UCSD-AML1 (cell line): Measurements from ENCODE around the gene TNFSF18.

Experiments used
- DNase-seq: peaks from one replicate; lab custom pipeline; 2025; ENCODE audit not compliant: unreplicated experiment; lab: John Stamatoyannopoulos, UW

Gene TNFSF18

GRCh38 chr1:173039626-173040025 lies 11.1 kb downstream of the TNFSF18 start:
- DNase-seq, result no peak

GRCh38 chr1:173038875-173039554 lies 11.7 kb downstream of the TNFSF18 start:
- no peak for DNase-seq

DNA sequence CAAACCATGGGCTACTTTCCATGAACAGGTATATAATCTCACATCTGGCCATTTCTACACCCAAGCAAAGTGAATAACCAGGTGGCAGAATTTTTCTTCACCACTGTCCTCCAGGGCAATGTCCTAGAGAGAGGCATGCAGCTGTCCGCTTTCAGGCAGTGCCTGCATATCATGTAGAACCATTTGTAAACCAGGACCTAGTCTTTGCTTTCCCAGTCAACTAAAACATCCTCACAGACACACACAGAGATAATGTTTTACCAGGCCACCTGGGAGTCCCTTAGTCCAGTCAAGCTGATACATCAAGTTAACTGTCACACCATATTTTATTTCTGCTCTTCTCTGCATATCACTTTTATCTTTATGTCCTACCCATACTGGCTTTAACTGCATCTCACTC lies 26.2 kb downstream of the TNFSF18 start:
- no peak for DNase-seq

- no peak for DNase-seq
Measured at GRCh38 chr1:173023343-173023742, 27.4 kb downstream of the TNFSF18 start.

DNA sequence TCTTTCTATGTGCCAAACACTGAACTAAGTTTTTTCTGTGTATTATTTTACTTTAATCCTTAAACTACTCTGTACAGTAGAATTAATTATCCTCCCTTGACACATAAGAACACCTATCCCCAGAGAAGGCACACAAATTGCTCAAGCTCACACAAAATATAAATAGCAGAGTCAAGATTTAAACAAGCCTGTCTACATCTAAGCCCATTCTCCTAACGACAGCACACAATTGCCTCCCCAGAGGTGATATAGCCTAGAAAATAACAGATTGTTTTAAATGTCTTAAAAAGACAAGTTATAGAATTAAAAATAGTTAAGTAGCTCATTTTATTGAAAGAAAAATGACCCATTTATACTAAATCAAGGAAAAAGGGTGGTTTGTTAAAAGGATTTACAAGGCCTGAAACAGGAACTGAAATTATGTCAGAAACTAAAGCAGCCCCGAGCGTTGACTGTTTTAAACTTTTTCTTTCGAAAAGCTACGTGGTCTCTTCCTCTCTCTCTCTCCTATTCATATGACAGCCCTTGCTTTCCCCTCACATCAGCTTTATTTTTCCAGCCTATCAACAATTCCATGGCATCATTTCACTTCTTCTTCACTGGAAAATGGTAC lies 30.5 kb downstream of the TNFSF18 start:
- DNase-seq, result no peak

DNA sequence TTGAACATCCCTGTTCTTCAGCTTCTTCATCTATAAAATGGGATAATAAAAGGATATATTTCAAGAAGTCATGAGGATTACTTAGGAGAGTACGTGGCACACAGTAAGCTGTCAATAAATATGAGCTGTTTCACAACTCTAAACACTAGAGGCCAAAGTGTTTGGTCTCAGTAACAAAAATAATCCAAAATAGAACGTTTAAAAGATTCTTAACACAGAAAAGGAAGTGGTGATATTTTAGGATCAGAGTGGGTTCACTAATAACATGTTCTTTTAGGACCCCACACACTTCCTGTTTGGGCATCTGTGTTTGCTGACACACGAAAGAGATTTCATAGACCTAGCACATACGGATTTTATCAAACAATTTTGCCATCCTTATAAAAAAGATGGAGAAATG lies 32.9 kb downstream of the TNFSF18 start:
- DNase-seq, result no peak

DNA sequence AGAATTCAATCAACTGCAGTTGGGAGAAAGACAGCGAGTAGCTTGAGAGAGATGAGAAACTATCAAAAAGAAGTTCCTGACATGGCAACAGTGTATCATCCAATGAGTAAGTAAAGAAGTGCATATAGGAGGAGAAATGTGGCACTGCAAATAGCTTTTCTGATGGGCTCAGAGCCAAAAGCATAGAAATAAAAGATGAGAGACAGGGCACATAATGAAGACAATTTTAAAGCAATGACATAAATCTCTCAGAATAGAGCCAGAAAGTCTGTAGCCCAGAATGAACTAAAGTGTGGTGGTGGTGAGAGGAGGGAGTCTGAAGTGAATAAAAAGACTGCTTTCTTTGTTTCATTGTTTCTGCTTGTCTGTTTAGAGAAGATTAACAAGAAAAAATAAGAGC lies 34.3 kb downstream of the TNFSF18 start:
- no peak for DNase-seq

DNA sequence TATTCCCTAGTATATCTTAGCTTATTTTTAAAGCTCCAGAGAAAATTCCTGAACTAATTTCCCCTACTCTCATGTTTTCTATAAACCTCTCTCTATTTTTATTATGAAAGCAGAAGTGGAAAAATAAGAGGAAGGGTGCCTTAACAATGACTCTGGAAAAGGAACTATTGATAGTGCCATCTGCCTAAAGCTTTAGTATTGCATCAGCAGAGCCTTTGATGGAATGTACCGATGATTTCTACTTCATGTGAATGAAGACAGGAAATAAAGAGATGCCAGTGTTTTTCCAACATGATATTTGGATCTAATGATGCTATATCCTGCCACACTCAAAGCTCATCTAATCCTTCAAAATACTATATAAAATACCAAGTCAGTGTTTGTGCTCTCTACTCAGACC lies 35.1 kb downstream of the TNFSF18 start:
- DNase-seq, result no peak

GRCh38 chr1:173014160-173014559 lies 36.6 kb downstream of the TNFSF18 start:
- no peak for DNase-seq

GRCh38 chr1:173012126-173012525 lies 38.6 kb downstream of the TNFSF18 start:
- DNase-seq, result no peak

DNA sequence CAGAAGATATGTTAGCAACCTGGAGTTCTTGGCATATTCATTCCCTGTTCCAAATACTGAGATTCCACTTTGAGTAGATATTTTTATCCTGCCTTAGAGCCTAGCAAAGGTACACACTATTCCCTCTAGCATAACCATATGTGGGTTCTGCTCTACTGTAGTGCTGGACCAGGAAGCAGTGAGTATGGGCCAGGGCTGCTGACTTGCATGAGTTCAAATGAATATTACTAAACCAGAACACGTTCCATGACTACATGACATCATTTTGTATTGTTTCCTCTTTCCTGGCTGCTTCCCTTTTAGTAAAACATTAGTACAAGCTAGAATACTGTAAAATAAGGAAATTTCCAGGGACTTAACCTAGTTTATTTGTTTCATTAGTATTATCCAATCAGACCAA lies 41.1 kb downstream of the TNFSF18 start:
- DNase-seq, result no peak

GRCh38 chr1:173005196-173005864 lies 45.4 kb downstream of the TNFSF18 start:
- no peak for DNase-seq

GRCh38 chr1:173002891-173003838 lies 47.6 kb downstream of the TNFSF18 start:
- DNase-seq, result no peak

DNA sequence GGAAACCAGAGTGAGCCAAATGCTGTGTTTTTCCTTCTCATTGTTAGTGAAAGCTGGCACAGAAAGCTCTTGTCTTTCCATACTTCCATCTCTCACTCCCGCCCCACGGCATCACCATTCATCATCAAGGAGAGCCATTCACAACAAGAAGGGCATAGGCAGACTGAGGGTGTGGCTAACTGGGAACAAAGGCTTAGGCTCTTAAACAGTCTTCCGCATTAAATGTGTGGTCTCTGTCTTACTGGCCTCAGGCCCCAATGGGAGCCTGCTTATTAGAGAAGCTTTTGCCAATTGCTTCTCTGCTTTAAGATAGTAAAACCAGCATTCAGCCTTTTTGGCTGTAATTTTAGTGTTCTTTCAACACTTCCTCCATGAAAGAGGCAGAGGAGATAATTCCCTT lies 51.4 kb downstream of the TNFSF18 start:
- no peak for DNase-seq

DNA sequence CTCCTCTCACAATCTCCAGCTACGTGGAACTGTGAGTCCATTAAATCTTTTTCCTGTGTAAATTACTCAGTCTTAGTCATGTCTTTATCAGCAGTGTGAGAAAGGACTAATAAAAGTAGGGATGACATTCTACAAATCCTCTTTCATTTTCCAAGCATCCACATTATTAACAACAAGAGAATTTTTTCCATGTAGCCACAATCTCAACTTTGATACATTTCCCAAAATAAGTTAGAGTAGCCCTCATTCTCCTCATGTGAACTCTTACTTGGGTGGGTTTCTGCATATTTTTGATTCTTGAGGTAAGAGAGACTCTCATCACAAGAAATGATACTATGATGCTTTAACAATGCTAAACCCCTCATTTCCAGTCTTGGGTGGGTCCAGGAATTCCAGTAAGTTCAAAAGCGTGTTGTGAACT lies 52.8 kb downstream of the TNFSF18 start:
- DNase-seq, result no peak

- DNase-seq, result no peak
Measured at GRCh38 chr1:172993640-172994039, 57.1 kb downstream of the TNFSF18 start.

GRCh38 chr1:172991674-172992400 lies 58.9 kb downstream of the TNFSF18 start:
- DNase-seq, result no peak

DNA sequence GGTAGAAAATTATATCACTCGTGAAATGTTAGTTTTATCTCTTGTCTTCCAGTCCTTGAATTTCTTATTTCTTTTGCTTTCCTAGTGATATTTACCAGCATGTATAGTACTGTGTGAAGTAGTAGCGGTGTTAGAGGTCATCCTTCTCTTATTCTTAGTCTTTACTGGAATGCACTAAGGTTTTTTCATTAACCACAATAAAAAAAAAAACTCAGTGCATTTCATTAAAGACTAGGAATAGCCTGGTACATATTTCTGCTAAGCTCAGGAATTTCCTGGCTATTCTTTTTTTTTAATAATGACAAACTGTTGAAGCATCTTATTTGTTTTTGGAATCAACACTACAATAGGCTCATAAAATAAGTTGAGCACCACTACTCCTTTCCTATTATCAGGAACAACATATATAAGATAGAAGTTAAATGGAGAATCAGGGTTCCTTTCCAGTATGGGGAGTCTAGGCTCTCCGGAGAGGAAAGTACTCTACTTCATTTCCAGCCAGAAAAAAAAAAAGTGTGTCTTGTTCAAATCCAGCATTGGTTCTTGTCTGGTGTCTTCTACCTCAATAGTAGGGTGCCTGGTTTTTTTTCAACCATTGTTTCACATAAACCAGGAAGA lies 60.0 kb downstream of the TNFSF18 start:
- DNase-seq, result no peak
